GM20431 (cell line): ENCODE results near the gene C11orf86.
"Not testable (repeated sequence)": the region's sequence is repeated elsewhere in the genome, so short reads cannot be mapped to it uniquely, and the experiment has no call there.

Experiments
- in situ Hi-C: fragments of 300-500 bp; cut with MseI, MboI; formaldehyde crosslinking; loops from one replicate; pipeline ENCODE4 v1.15.0; 2020; ENCODE audit warnings: low sequenced_read_pairs; ENCODE audit not compliant: unreplicated experiment

The C11orf86 gene

DNA sequence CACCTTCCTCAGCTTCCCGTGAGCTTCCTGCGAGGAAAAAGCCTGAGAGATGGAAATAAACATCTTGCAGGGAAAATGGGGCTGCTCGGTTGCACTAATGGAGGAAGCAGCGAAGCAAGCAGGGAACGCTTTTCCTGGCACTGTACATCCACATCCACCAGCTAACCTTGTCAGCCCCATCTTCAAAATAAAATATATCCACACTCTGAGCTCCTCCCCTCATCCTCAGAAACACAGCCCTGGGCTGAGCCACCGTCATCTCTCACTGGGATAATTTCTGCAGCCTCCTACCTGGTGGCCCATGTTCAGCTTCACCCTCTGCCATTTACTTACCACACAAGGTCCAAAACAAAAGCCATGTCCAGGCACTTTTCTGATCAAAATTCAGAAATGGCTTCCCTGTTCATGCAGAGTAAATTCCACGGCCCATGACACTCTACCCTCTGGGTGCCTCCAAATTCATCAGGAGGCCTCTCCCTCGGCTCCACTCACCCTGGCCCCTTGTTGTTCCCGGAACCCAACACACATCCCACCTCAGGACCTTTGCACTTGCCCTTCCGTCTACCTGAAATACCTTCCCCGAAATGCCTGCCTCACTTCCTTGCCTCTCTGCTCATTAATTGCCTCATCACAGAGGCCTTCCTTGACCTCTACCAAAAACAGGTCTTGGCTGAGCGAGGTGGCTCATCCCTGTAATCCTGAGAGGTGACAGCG lies 13.0 kb downstream of the C11orf86 start:
- in situ Hi-C loops = no loop called here

- in situ Hi-C loops = not testable (repeated sequence)
Measured at GRCh38 chr11:66988741-66989140, 13.6 kb downstream of the C11orf86 start.

DNA sequence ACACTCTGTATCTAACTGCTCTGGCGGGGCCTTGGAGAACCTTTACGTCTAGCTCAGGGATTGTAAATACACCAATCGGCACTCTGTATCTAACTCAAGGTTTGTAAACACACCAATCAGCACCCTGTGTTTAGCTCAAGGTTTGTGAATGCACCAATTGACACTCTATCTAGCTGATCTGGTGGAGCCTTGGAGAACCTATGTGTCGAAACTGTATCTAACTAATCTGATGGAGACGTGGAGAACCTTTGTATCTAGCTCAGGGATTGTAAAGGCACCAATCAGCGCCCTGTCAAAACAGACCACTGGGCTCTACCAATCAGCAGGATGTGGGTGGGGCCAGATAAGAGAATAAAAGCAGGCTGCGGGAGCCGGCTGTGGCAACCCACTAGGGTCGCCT lies 14.3 kb downstream of the C11orf86 start:
- in situ Hi-C loops = not testable (repeated sequence)

DNA sequence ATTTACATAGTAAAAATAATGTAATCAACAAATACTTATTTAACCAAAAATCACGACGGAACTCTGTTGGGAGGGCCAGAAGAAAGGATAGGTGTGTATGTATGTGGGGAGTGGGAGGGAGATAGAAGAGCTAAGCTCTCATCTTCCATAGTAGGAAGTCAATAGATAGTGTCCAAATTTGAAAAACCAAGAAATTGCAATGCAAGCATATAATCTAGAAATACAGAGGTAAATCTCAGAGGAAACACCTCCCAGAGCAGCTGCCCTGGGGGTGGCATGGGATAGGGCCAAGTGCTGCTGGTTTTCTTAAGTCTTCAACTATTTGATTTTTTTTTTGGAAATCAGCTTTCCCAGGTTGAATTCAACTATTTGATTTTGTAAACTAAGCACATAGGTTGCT lies 16.9 kb downstream of the C11orf86 start:
- in situ Hi-C loops = no loop called here

DNA sequence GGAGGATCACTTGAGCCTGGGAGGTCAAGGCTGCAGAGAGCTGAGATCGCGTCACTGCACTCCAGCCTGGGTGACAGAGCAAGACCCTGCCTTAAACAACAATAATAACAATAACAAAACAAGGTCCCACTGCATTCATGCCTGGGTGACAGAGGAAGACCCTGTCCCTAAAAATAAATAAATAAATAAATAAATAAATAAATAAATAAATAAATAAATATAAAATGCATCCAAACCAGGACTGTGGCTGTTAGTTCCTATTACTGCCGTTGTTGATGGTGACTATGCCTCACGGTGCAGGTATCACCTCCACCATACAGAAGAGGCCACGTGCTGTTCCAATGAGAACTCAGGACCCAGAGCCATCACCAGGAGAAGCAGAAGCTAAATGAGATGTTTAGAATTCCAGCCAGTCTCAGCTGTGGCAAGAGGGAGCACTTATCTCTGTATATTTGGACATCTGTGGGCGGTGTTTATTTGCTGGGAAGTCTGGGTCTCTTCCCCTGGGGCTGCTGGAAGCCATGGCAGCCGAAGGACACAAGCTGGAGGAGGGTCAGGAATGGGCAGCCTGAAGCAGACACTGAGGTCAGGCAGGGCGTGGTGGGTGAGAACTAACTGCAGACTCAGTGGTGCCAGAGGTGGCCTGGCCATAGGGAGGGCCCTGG lies 21.6 kb downstream of the C11orf86 start:
- in situ Hi-C loops = no loop called here

GRCh38 chr11:66999555-66999954 lies 24.5 kb downstream of the C11orf86 start:
- in situ Hi-C loops = no loop called here

DNA sequence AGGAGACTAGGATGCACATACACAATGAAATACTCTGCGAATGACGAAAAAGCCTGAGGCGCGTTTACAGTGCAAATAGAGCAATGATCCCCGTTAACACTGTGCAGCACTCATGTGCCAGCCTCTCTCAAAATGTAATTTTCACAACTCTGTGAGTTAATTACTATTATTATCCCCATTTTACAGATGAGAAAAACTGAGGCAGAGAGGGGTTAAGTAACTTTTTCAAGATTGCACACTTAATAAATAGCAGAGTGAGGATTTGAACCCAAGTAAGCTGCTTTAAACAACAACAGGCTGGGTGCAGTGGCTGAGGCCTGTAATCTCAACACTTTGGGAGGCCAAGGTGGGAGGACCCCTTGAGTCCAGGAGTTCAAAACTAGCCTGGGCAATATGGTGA lies 26.2 kb downstream of the C11orf86 start:
- in situ Hi-C loops = no loop called here

GRCh38 chr11:67002297-67002913 lies 27.3 kb downstream of the C11orf86 start:
- in situ Hi-C loops = no loop called here

GRCh38 chr11:67002921-67003411 lies 27.9 kb downstream of the C11orf86 start:
- in situ Hi-C loops = no loop called here

GRCh38 chr11:67005200-67005599 lies 30.1 kb downstream of the C11orf86 start:
- in situ Hi-C loops = not testable (repeated sequence)

GRCh38 chr11:67006029-67006884 lies 31.2 kb downstream of the C11orf86 start:
- in situ Hi-C loops = no loop called here

DNA sequence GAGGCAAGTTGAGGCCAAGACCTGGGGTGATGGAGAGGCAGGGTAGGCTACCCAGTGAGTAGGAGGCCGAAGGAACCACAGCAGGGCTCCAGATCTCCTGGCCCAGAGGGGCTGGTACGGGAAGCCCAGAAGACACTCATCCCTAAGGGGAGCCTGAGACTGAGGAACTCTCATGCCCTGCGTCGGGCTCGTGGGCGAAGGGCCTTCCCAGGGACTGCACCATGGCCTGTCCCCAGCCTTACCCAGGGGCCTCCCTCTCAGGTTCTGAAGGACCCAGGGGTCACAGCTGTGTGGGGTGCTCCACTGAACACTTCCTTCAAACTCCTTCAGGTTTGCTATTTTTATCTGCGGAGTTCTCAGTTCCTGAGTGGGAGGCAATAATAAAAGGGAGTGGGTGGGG lies 32.0 kb downstream of the C11orf86 start:
- in situ Hi-C loops = no loop called here

- in situ Hi-C loops = no loop called here
Measured at GRCh38 chr11:67010296-67010905, 35.3 kb downstream of the C11orf86 start.

GRCh38 chr11:67013511-67014045 lies 38.5 kb downstream of the C11orf86 start:
- in situ Hi-C loops = no loop called here

DNA sequence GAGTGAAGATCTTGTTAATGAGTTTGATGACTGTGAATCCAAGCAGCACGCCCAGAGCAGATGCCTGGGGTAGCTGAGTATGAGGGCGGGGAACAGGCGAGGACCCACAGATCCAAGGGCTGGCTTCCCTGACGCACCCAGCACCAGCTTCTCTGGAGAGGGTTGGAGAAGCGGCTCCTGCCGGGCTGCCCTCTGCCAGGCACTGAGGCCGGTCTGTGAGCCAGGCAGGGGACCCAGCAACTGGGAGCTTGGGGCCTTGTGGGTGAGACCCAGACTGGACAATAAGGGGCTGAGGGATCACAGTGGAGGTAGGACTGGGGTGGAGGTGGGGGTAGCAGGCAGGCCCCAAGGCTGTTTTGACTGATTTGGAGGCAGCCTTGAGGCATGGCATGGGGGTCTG lies 39.2 kb downstream of the C11orf86 start:
- in situ Hi-C loops = no loop called here

GRCh38 chr11:67015048-67015447 lies 39.9 kb downstream of the C11orf86 start:
- in situ Hi-C loops = no loop called here

GRCh38 chr11:67016550-67016949 lies 41.4 kb downstream of the C11orf86 start:
- in situ Hi-C loops = no loop called here

GRCh38 chr11:67020949-67021348 lies 45.8 kb downstream of the C11orf86 start:
- in situ Hi-C loops = no loop called here

DNA sequence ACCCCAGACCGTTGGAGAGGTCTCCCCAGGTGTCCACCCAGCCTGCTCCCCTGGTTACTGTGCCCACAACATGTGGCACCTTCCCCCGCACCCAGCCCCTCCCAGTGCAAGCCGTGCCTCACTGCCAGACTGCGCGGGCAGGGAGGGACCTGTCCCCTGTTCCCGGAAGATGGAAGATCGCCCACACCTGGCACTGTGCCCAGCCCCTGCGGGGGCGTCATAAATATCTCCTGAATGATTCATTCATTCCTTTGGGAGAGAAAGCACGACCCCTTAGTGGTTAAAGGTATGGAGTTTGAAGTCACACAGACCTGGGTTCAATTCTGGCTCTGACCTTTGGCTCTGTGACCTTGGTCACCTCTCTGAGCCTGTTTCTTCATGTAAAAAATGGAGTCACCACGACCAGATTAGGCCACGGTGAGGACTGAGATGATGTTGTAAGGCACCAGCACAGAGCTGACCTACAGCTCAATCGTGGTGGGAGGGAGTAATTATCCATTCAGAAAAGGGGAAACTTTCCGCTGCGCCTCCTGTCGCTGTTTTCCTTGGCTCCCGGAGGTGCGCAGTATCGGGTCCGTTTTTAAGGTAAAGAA lies 47.3 kb downstream of the C11orf86 start:
- in situ Hi-C loops = no loop called here
